Measurements from ENCODE around the gene CLMN. TPM values are rescaled to one million over a fixed set of nuclear protein-coding genes. Genes with fewer than 3 reads are reported as not detected.

CLMN gene, protein sequence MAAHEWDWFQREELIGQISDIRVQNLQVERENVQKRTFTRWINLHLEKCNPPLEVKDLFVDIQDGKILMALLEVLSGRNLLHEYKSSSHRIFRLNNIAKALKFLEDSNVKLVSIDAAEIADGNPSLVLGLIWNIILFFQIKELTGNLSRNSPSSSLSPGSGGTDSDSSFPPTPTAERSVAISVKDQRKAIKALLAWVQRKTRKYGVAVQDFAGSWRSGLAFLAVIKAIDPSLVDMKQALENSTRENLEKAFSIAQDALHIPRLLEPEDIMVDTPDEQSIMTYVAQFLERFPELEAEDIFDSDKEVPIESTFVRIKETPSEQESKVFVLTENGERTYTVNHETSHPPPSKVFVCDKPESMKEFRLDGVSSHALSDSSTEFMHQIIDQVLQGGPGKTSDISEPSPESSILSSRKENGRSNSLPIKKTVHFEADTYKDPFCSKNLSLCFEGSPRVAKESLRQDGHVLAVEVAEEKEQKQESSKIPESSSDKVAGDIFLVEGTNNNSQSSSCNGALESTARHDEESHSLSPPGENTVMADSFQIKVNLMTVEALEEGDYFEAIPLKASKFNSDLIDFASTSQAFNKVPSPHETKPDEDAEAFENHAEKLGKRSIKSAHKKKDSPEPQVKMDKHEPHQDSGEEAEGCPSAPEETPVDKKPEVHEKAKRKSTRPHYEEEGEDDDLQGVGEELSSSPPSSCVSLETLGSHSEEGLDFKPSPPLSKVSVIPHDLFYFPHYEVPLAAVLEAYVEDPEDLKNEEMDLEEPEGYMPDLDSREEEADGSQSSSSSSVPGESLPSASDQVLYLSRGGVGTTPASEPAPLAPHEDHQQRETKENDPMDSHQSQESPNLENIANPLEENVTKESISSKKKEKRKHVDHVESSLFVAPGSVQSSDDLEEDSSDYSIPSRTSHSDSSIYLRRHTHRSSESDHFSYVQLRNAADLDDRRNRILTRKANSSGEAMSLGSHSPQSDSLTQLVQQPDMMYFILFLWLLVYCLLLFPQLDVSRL
- 5.0 to 7.4 TPM (median 6.0 TPM) in 5 replicates for total RNA-seq (2022; extraction: Qiagen RNA extraction)

DNA sequence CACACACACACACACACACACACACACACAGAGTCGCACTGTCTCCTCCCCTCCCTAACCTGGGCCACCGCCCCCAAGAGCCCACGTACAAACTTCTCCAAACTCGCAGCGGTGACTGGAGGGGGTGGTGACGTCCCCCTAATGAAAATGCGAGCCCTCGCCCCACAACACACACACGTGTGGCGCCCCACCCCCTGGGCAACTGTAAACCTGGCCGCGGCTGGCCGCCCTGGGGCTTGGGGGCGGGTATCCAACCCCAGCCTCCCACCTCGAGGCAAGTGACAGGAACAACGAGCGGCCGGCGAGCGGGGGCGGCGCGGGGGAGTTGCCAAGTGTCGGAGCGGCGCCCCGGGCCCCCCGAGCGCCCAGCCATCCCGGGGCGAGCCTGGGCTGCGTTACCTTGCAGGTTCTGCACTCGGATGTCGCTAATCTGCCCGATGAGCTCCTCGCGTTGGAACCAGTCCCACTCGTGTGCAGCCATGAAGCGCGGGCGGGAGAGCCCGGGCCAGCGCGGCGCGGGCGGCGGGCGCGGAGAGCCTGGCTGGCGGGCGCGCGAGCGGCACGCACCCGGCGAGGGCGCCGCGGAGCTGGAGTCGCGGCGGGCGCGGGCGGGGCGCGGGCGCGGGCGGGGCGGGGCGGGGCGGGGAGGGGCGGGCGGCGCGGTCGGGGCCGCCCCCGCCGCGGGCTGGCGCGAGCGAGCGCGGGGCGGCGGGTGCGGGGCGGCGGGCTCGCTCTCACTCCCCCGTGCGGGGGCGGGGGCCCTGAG lies at the start of gene CLMN:
Gene CLMN (minus strand): TSS at position 597 of the 766 bp plus-strand sequence. CDS start 116 bp downstream, at position 481.

GRCh38 chr14:95157327-95158189 lies 162.2 kb downstream of the CLMN start, which contains the start of gene DICER1:
DICER1 (minus strand) TSS chr14:95157529; CDS start chr14:95133458, 24,071 bp downstream.

Other genes with a start within 250 kb of the CLMN start
- 16.6 to 25.2 TPM (median 22.3 TPM) in 5 replicates for gene DICER1, start 162.4 kb downstream of the CLMN start, total RNA-seq (2022; extraction: Qiagen RNA extraction)
- gene SYNE3, start 196.7 kb upstream of the CLMN start, total RNA-seq (2022; extraction: Qiagen RNA extraction): 0.32 to 0.93 TPM (median 0.58 TPM) in 5 replicates
- 49.4 to 75.3 TPM (median 69.8 TPM) in 5 replicates for gene GLRX5, start 215.1 kb upstream of the CLMN start, total RNA-seq (2022; extraction: Qiagen RNA extraction)